ENCODE results near the gene GTSE1.
"Not testable (repeated sequence)": the region's sequence is repeated elsewhere in the genome, so short reads cannot be mapped to it uniquely, and the experiment has no call there.

Gene GTSE1

DNA sequence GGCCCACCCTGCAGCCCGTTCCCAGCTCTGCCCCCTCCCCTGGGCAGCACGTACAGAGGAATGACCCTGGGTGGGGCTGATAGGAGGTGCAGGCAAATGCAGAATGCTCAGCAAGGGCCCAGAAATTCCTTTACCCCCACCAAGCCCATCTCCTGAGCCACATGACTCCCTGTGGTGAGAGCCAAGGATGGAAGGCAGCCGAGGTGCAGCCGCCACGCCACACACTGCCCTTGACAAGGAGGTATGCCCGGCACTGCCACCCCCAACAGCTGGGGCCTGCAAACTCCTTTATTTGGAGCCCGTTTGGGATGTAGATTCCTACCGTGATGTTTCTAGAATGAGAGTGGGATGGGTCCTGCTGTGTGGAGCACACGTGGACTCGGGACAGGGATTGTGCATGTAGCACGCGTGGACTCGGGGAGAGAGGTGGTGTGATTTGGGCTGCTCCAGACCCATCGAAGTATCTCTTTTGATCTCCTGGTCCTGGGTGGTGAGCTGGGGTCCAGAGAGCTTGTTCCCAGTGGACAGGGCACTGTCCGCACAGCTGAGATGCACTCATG lies 12.9 kb downstream of the GTSE1 start:
- CTCF ChIA-PET: interaction anchor here (1.1 to 12.0 kb wide), 5 partner anchors 188 to 314 kb away, joined by 3 to 129 read pairs (median 20); no protein-coding TSS in a partner anchor
- DNase-seq (ENCODE audit: low read depth, low spot score): no peak

DNA sequence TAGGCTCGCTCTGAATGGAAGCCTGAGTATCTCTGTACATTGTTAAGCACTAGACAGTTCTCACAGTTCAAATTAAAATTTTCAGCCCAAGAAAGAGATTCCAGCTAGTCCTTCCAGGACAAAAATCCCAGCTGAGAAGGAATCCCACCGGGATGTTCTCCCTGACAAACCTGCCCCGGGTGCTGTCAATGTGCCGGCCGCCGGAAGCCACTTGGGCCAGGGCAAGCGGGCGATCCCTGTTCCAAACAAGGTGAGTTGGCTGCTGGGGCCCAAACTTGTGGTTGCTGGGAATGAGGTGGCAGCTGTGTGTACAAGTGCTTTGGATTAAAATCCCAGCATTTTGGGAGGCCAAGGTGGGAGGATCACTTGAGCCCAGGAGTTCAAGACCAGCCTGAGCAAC lies 15.4 kb downstream of the GTSE1 start:
- POLR2A ChIA-PET: no interaction called here
- TF ChIP-seq, protein P1, sequence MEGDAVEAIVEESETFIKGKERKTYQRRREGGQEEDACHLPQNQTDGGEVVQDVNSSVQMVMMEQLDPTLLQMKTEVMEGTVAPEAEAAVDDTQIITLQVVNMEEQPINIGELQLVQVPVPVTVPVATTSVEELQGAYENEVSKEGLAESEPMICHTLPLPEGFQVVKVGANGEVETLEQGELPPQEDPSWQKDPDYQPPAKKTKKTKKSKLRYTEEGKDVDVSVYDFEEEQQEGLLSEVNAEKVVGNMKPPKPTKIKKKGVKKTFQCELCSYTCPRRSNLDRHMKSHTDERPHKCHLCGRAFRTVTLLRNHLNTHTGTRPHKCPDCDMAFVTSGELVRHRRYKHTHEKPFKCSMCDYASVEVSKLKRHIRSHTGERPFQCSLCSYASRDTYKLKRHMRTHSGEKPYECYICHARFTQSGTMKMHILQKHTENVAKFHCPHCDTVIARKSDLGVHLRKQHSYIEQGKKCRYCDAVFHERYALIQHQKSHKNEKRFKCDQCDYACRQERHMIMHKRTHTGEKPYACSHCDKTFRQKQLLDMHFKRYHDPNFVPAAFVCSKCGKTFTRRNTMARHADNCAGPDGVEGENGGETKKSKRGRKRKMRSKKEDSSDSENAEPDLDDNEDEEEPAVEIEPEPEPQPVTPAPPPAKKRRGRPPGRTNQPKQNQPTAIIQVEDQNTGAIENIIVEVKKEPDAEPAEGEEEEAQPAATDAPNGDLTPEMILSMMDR (IDR thresholded peaks at IDR 0.05; ENCODE audit: insufficient read depth, low read length, missing control alignments): no peak
- CTCF ChIA-PET: interaction anchor here (1.2 to 12.0 kb wide), 9 partner anchors 7 to 320 kb away, joined by 3 to 129 read pairs (median 5); no protein-coding TSS in a partner anchor
- DNase-seq (ENCODE audit: low read depth, low spot score): no peak
- H3K4me3 ChIP-seq (ENCODE audit: low read depth, low read length): no peak overlapping the region

More for the DNA sequence above, 12.9 kb downstream of the GTSE1 start:
- TF ChIP-seq, protein P1 (IDR thresholded peaks at IDR 0.05; ENCODE audit: insufficient read depth, low read length, missing control alignments): no peak
- no peak overlapping the region for H3K4me3 ChIP-seq (ENCODE audit: low read depth, low read length)
- POLR2A ChIA-PET: interaction anchor here (0.6 to 1.5 kb wide), 2 partner anchors 26 to 42 kb away, joined by 3 read pairs; partner anchors contain the start of genes TRMU and TTC38

DNA sequence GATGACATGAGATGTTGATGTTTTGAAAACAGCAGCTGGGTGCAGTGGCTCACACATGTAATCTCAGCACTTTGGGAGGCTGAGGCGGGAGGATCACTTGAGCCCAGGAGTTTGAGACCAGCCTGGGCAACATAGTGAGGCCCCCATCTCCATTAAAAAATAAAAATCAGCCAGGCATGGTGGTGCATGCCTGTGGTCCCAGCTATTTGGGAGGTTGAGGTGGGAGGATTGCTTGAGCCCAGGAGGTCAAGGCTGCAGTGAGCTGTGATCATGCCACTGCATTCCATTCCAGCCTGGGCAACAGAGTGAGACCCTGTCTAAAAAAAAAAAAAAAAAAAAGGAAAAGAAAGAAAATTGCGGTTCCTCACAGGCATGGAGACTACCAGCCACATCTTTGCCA lies 16.2 kb downstream of the GTSE1 start:
- DNase-seq (ENCODE audit: low read depth, low spot score); H3K4me3 ChIP-seq (ENCODE audit: low read depth, low read length); POLR2A ChIA-PET: not testable (repeated sequence)
- CTCF ChIA-PET: interaction anchor here (0.8 to 12.0 kb wide), 9 partner anchors 8 to 317 kb away, joined by 3 to 129 read pairs (median 8); no protein-coding TSS in a partner anchor

DNA sequence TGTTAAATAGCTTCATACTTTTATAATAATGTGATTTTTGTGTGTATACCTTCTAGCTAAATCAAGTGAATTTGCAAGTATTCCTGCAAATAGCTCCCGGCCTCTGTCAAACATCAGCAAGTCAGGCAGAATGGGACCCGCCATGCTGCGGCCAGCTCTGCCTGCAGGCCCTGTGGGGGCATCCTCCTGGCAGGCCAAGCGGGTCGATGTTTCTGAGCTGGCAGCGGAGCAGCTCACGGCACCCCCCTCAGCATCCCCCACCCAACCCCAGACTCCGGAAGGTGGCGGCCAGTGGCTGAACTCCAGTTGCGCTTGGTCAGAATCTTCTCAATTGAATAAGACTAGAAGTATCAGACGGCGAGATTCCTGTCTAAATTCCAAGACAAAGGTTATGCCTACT lies 19.3 kb downstream of the GTSE1 start:
- TF ChIP-seq, protein P1 (IDR thresholded peaks at IDR 0.05; ENCODE audit: insufficient read depth, low read length, missing control alignments): no peak
- POLR2A ChIA-PET: no interaction called here
- DNase-seq (ENCODE audit: low read depth, low spot score): no peak
- CTCF ChIA-PET: interaction anchor here (1.1 to 12.0 kb wide), 12 partner anchors 9 to 320 kb away, joined by 3 to 129 read pairs (median 8); no protein-coding TSS in a partner anchor
- H3K4me3 ChIP-seq (ENCODE audit: low read depth, low read length): no peak overlapping the region

DNA sequence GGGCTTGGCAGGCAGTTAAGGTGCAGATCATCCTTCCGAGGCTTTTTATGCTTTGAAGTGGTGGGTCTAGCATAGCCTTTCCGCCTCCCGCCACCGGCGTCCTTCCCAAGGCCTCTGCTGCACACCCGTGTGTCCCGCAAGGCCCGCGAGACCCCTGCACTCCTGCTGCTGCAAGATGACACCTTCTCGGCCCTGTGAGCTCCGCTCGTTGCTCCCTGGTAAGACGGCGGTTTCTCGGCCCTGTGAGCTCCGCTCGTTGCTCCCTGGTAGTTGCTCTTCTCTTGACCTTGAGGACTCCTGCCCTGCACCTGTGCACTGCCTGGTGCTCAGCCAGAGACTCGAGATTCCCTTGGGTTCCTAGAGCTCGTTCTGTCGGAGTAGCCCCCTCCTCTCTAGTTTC lies 21.0 kb downstream of the GTSE1 start:
- no peak for DNase-seq (ENCODE audit: low read depth, low spot score)
- TF ChIP-seq, protein P1 (IDR thresholded peaks at IDR 0.05; ENCODE audit: insufficient read depth, low read length, missing control alignments): no peak
- H3K4me3 ChIP-seq (ENCODE audit: low read depth, low read length): no peak overlapping the region
- ChIA-PET CTCF (interaction anchor here (1.1 to 12.0 kb wide), 7 partner anchors 15 to 329 kb away, joined by 3 to 129 read pairs (median 6); no protein-coding TSS in a partner anchor), POLR2A (no interaction called here)

DNA sequence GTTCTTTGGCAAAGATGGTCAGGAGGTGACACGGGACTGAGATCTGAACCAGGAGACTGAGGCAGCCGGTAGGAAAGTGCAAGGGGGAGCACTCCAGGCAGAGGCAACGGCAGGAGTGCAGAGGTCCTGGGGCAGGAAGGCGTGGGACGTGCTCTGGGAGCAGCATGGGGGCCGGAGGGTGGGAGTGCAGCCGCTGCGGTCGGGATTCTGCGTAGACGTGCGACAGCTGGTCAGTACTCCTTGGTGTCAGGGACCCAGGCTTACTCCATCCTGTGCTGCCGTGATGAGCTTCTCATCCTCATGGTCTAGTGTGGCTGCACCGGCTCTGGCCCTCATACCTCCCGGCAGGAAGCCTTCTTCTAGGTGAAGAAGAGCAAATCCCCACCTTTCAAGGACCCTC lies 21.9 kb downstream of the GTSE1 start:
- no peak for DNase-seq (ENCODE audit: low read depth, low spot score)
- ChIA-PET POLR2A (no interaction called here), CTCF (interaction anchor here (0.8 to 4.8 kb wide), 5 partner anchors 71 to 324 kb away, joined by 3 to 68 read pairs (median 6); no protein-coding TSS in a partner anchor)
- TF ChIP-seq, protein P1 (IDR thresholded peaks at IDR 0.05; ENCODE audit: insufficient read depth, low read length, missing control alignments): no peak
- H3K4me3 ChIP-seq (ENCODE audit: low read depth, low read length): no peak overlapping the region

Measured in AG04449 (cell line).